ENCODE data around the gene H6PD.

The H6PD gene

GRCh38 chr1:9240914-9241820 lies 6.6 kb downstream of the H6PD start:
- no peak for DNase-seq (ENCODE audit: low read depth)

- no peak for DNase-seq (ENCODE audit: low read depth)
These were observed 7.3 kb downstream of the H6PD start for GRCh38 chr1:9241891-9242290.

GRCh38 chr1:9242338-9242969 lies 7.9 kb downstream of the H6PD start:
- no peak for DNase-seq (ENCODE audit: low read depth)

GRCh38 chr1:9243066-9243739 lies 8.6 kb downstream of the H6PD start:
- no peak for DNase-seq (ENCODE audit: low read depth)

- DNase-seq (ENCODE audit: low read depth): no peak
These were observed 10.1 kb downstream of the H6PD start for GRCh38 chr1:9244501-9245229.

- no peak for DNase-seq (ENCODE audit: low read depth)
These were observed 10.7 kb downstream of the H6PD start for GRCh38 chr1:9245230-9245619.

- DNase-seq (ENCODE audit: low read depth): no peak
These were observed 11.1 kb downstream of the H6PD start for GRCh38 chr1:9245661-9246060.

- DNase-seq (ENCODE audit: low read depth): no peak
These were observed 11.6 kb downstream of the H6PD start for GRCh38 chr1:9246215-9246614.

- DNase-seq (ENCODE audit: low read depth): no peak
These were observed 12.5 kb downstream of the H6PD start for GRCh38 chr1:9246841-9247785.

- no peak for DNase-seq (ENCODE audit: low read depth)
These were observed 13.3 kb downstream of the H6PD start for GRCh38 chr1:9247894-9248293.

GRCh38 chr1:9248341-9249262 lies 14.0 kb downstream of the H6PD start:
- no peak for DNase-seq (ENCODE audit: low read depth)

GRCh38 chr1:9249263-9249533 lies 14.6 kb downstream of the H6PD start:
- DNase-seq (ENCODE audit: low read depth): no peak

- DNase-seq (ENCODE audit: low read depth): no peak
These were observed 15.2 kb downstream of the H6PD start for GRCh38 chr1:9249534-9250410.

GRCh38 chr1:9250411-9251381 lies 16.1 kb downstream of the H6PD start:
- no peak for DNase-seq (ENCODE audit: low read depth)

GRCh38 chr1:9251501-9251900 lies 16.9 kb downstream of the H6PD start:
- DNase-seq (ENCODE audit: low read depth): no peak

GRCh38 chr1:9253004-9253403 lies 18.4 kb downstream of the H6PD start:
- DNase-seq (ENCODE audit: low read depth): no peak

GRCh38 chr1:9253453-9254105 lies 19.0 kb downstream of the H6PD start:
- DNase-seq (ENCODE audit: low read depth): no peak

Measured in T follicular helper cell (primary cell).